HepG2 (cell line): Measurements from ENCODE around the gene RICTOR. TPM values are rescaled to one million over a fixed set of nuclear protein-coding genes. Genes with fewer than 3 reads are reported as not detected.

ENCODE experiments used
- ATAC-seq: fragments of 200-7000 bp; cut with Tn5 transposase; 3 replicates; pipeline ENCODE4 v1.9.1; 2020; ENCODE audit warnings: mild to moderate bottlenecking, moderate library complexity
- BruUV-seq: library from RNA; stranded (reverse); fragments of 400-500 nt; replicated peaks from 2 replicates; lab custom pipeline; 2021; lab: Mats Ljungman, UMichigan
- CTCF ChIA-PET: fragments of 300-600 bp; formaldehyde crosslinking; extraction: SDS; loops from one replicate; lab custom pipeline; 2021; ENCODE audit warnings: low total read pairs, inconsistent platforms, low intra/inter-chr PET ratio; lab: Yijun Ruan, JAX
- POLR2A ChIA-PET: fragments of 350-600 bp; sonication (Branson Sonifier 250); formaldehyde crosslinking; loops from one replicate; lab custom pipeline; 2020; ENCODE audit warnings: antibody characterized with exemption, inconsistent platforms; lab: Yijun Ruan, JAX
- DNase-seq: peaks from one replicate; pipeline ENCODE4 v3.0.0-alpha.2; 2015; ENCODE audit warnings: low spot score
- FAIRE-seq: peaks from 3 replicates; lab custom pipeline; 2011; peaks lifted over from hg19 to GRCh38; lab: Jason Lieb, UNC
- H2AFZ ChIP-seq: one replicate; pipeline ENCODE4 v1.6.1; 2011; ENCODE audit warnings: low read length, inconsistent platforms
- H3K27ac ChIP-seq: fragments of 300-600 bp; 3 replicates; pipeline ENCODE4 v1.8.0; 2011; ENCODE audit warnings: mixed run types, mild to moderate bottlenecking, mixed read lengths, low read length, inconsistent platforms; ENCODE audit not compliant: insufficient read depth; ENCODE audit errors: extremely low read length
- H3K27me3 ChIP-seq, 2 experiments: fragments of 200-600 bp in 1 of 2; 2 replicates in 1 of 2; 3 replicates in 1 of 2; pipeline versions ENCODE4 v1.6.0 to v1.8.0; 2011; ENCODE audit warnings: low read length in 2 of 2, mild to moderate bottlenecking in 2 of 2, moderate library complexity in 2 of 2, inconsistent platforms in 1 of 2; ENCODE audit not compliant: insufficient read depth in 2 of 2, control insufficient read depth in 1 of 2
- H3K36me3 ChIP-seq, 2 experiments: fragments of 200-600 bp in 1 of 2; replicated peaks in 1 of 2; 2 replicates in 1 of 2; 3 replicates in 1 of 2; pipeline versions ENCODE4 v1.5.1 to v1.8.0; 2011; ENCODE audit warnings: low read length in 2 of 2, inconsistent platforms in 1 of 2; ENCODE audit not compliant: insufficient read depth in 2 of 2, control insufficient read depth in 1 of 2
- H3K4me1 ChIP-seq: 2 replicates; pipeline ENCODE4 v1.5.1; 2012; ENCODE audit warnings: low read length, inconsistent platforms; ENCODE audit not compliant: insufficient read depth
- H3K4me2 ChIP-seq: 2 replicates; pipeline ENCODE4 v1.6.0; 2011; ENCODE audit warnings: low read depth, low read length, inconsistent platforms
- H3K4me3 ChIP-seq, 3 experiments: fragments of 200-600 bp in 1 of 3; sonication (generic), shearing (Covaris generic) in 1 of 3; replicated peaks in 1 of 3; 2 replicates each; pipeline ENCODE4 v1.5.1; 2011 to 2016; ENCODE audit warnings: low read length in 3 of 3, inconsistent platforms in 2 of 3, low read depth in 2 of 3, mild to moderate bottlenecking in 2 of 3, control low read depth in 1 of 3, mixed read lengths in 1 of 3; ENCODE audit not compliant: insufficient read depth in 1 of 3
- H3K79me2 ChIP-seq: one replicate; pipeline ENCODE4 v1.6.1; 2011; ENCODE audit warnings: low read length, inconsistent platforms; ENCODE audit not compliant: insufficient read depth
- H3K9ac ChIP-seq: 2 replicates; pipeline ENCODE4 v1.6.0; 2011; ENCODE audit warnings: mild to moderate bottlenecking, low read depth, low read length, inconsistent platforms; ENCODE audit not compliant: insufficient read depth
- H3K9me3 ChIP-seq: 2 replicates; pipeline ENCODE4 v1.5.1; 2012; ENCODE audit warnings: mild to moderate bottlenecking, low read length
- H4K20me1 ChIP-seq: 2 replicates; pipeline ENCODE4 v1.6.0; 2011; ENCODE audit warnings: inconsistent platforms, mild to moderate bottlenecking, low read length, moderate library complexity; ENCODE audit not compliant: insufficient read depth
- CHD2 ChIP-seq: IDR thresholded peaks from 2 replicates; pipeline ENCODE4 v1.6.1; 2011; ENCODE audit warnings: low read depth, low read length, improper control_type of control experiment
- EP300 ChIP-seq, 3 experiments: sonication (generic) in 1 of 3; formaldehyde crosslinking in 1 of 3; IDR thresholded peaks; 2 replicates each; pipeline versions ENCODE4 v1.5.1 to v1.6.1; 2011 to 2020; ENCODE audit warnings: low read depth in 2 of 3, low read length in 2 of 3, borderline replicate concordance in 1 of 3, improper control_type of control experiment in 1 of 3, mild to moderate bottlenecking in 1 of 3, missing genetic modification reagents in 1 of 3, moderate library complexity in 1 of 3
- ERF ChIP-seq: IDR thresholded peaks from 2 replicates; pipeline ENCODE4 v1.6.1; 2018; ENCODE audit warnings: missing biosample characterization, missing genetic modification reagents
- FOSL2 ChIP-seq: sonication (generic); formaldehyde crosslinking; IDR thresholded peaks from 2 replicates; pipeline ENCODE4 v1.4.0; 2020; ENCODE audit warnings: missing genetic modification reagents
- HDAC2 ChIP-seq: sonication (generic); formaldehyde crosslinking; IDR thresholded peaks from 2 replicates; pipeline ENCODE4 v1.4.0; 2020; ENCODE audit warnings: missing genetic modification reagents
- MXI1 ChIP-seq: IDR thresholded peaks from 3 replicates; pipeline ENCODE4 v1.6.1; 2012; ENCODE audit warnings: low read depth, low read length, inconsistent platforms, borderline replicate concordance
- STAG1 ChIP-seq: sonication (generic); formaldehyde crosslinking; IDR thresholded peaks from 2 replicates; pipeline ENCODE4 v1.4.0; 2020; ENCODE audit warnings: missing genetic modification reagents
- YY1 ChIP-seq: IDR thresholded peaks from 2 replicates; pipeline ENCODE4 v1.6.1; 2011; ENCODE audit warnings: low read length, low read depth, moderate library complexity, mild to moderate bottlenecking; ENCODE audit not compliant: insufficient read depth, insufficient replicate concordance
- ZBTB8A ChIP-seq: sonication (generic); formaldehyde crosslinking; IDR thresholded peaks from 2 replicates; pipeline ENCODE4 v1.4.0; 2020; ENCODE audit warnings: mild to moderate bottlenecking, low read depth, missing genetic modification reagents, borderline replicate concordance
- ZNF572 ChIP-seq: sonication (generic); formaldehyde crosslinking; IDR thresholded peaks from 2 replicates; pipeline ENCODE4 v1.5.1; 2020; ENCODE audit warnings: mild to moderate bottlenecking, missing genetic modification reagents
- ZNF670 ChIP-seq: sonication (generic); formaldehyde crosslinking; IDR thresholded peaks from 2 replicates; pipeline ENCODE4 v1.8.0; 2022; ENCODE audit warnings: mild to moderate bottlenecking, missing genetic modification reagents, borderline replicate concordance
- in situ Hi-C: cut with HindIII; loops from 2 replicates; pipeline ENCODE4 v1.10.0; 2017; ENCODE audit warnings: low pct_unique_long_range_greater_than_20kb; ENCODE audit not compliant: extremely low pct_ligation_motif_present
- intact Hi-C: fragments of 100-400 bp; cut with micrococcal nuclease; formaldehyde crosslinking; loops from one replicate; pipeline ENCODE4 v1.10.0; 2022; ENCODE audit not compliant: unreplicated experiment
- polyA plus RNA-seq, 8 experiments: library from polyadenylated mRNA; depleted of rRNA in 3 of 8; stranded (reverse) in 7 of 8; unstranded in 1 of 8; fragments of >200 nt; fragmentation: Illumina TruSeq in 4 of 8; extraction: Trizol in 4 of 8; gene quantifications; 2 replicates each; pipeline versions ENCODE4 v1.2.1 to v1.2.3, GENCODE V29; 2011 to 2016; ENCODE audit warnings: low read depth in 4 of 8, missing spikeins in 1 of 8, mixed read lengths in 1 of 8; ENCODE audit not compliant: insufficient read depth in 1 of 8
- total RNA-seq, 5 experiments: library from RNA; depleted of rRNA; stranded (reverse); fragments of >200 nt; fragmentation: Illumina TruSeq; extraction: Trizol; gene quantifications; 2 replicates each; pipeline ENCODE4 v1.2.3, GENCODE V29; 2016; ENCODE audit warnings: low read depth in 1 of 5
- TF ChIP-seq, protein P1 (sequence below): sonication (generic); formaldehyde crosslinking; conservative IDR thresholded peaks from 2 replicates; pipeline ENCODE4 v1.4.0; 2020; ENCODE audit warnings: mild to moderate bottlenecking, missing genetic modification reagents, moderate library complexity
- TF ChIP-seq, protein P2 (sequence below): sonication (generic); formaldehyde crosslinking; IDR thresholded peaks from 2 replicates; pipeline ENCODE4 v1.8.0; 2022; ENCODE audit warnings: missing genetic modification reagents, mild to moderate bottlenecking, borderline replicate concordance

Gene RICTOR
- total and polyA plus RNA-seq, 2 of the 13 experiments (the other 11 are each of a cell fraction or from before 2014, with no cell fraction given): 10.7 to 15.4 TPM

DNA sequence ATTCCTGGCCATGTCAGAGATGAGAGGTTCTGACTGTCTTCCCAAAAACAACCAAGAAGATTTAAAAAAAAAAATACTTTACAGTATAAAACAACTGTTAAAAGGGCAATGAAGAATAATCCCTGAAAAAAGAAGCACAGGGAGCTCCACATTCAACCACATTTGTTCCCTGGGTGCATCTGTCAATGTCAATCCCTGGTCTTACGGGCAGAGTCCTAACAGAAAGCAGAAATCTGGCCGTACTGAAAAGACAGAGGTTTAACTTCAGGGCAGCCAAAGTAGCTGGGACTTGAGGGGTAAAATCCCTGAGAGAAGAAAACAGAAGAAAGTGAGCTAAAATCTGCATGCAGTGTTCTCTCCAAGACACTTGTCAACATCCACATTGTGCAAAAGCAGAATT lies 76.6 kb downstream of the RICTOR start (continued):
- TF ChIP-seq YY1: no peak

DNA sequence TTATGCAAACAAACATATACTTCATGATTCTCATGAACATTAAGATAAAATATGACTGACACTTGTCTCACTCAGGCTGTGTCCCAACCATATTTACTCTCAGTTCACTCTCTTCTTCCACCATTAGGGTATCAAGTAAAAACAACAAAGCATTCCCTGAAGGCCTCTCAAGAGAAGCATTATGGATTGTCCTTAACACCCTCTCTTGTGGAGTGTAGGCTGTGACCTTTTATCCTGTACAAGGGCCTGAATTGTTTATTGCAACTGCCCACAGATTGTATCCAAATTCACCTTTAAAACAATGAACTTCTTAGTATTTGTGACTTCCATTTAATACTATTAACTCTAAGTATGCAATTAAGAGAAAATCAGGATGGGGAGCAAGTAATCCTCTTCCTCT lies 78.1 kb downstream of the RICTOR start:
- no peaks in the 10 kb centered on the region for H3K4me1 ChIP-seq
- no peak overlapping the region for H3K9ac ChIP-seq
- no peak overlapping the region for H2AFZ ChIP-seq
- ChIA-PET POLR2A (no interaction called here), CTCF (no interaction called here)
- 0 out of 5 replicates have a peak, but pooled peaks cover 0 to 7% of the 10 kb centered on the region in 2 experiments for H3K36me3 ChIP-seq
- H3K4me3 ChIP-seq: no peak overlapping the region
- FAIRE-seq (no peak), ATAC-seq (no peak), DNase-seq (no peak)
- peaks cover 9% of the 10 kb centered on the region; the same call in 1 of the 2 replicates for H3K9me3 ChIP-seq
- intact Hi-C loops: loop anchor here (10.0 kb wide), 1 partner anchor 289 kb away; no protein-coding TSS in a partner anchor
- H3K27ac ChIP-seq: no peak overlapping the region
- in situ Hi-C loops: no loop called here
- no peaks in the 10 kb centered on the region for H3K27me3 ChIP-seq
- no peaks in the 10 kb centered on the region for H4K20me1 ChIP-seq
- TF ChIP-seq STAG1 (CRISPR knock-in tag) (no peak), ZNF670 (CRISPR knock-in tag) (no peak), ERF (no peak), ZBTB8A (CRISPR knock-in tag) (no peak), FOSL2 (CRISPR knock-in tag) (no peak), EP300 (IDR thresholded peaks at IDR 0.05; ENCODE audit: low read depth in 2 of 2, low read length in 2 of 2) (no peak), EP300 (CRISPR knock-in tag; IDR thresholded peaks at IDR 0.05; ENCODE audit: borderline replicate concordance) (no peak), HDAC2 (no peak), CHD2 (no peak), ZNF572 (CRISPR knock-in tag) (no peak), MXI1 (no peak)
- TF ChIP-seq, protein P1, sequence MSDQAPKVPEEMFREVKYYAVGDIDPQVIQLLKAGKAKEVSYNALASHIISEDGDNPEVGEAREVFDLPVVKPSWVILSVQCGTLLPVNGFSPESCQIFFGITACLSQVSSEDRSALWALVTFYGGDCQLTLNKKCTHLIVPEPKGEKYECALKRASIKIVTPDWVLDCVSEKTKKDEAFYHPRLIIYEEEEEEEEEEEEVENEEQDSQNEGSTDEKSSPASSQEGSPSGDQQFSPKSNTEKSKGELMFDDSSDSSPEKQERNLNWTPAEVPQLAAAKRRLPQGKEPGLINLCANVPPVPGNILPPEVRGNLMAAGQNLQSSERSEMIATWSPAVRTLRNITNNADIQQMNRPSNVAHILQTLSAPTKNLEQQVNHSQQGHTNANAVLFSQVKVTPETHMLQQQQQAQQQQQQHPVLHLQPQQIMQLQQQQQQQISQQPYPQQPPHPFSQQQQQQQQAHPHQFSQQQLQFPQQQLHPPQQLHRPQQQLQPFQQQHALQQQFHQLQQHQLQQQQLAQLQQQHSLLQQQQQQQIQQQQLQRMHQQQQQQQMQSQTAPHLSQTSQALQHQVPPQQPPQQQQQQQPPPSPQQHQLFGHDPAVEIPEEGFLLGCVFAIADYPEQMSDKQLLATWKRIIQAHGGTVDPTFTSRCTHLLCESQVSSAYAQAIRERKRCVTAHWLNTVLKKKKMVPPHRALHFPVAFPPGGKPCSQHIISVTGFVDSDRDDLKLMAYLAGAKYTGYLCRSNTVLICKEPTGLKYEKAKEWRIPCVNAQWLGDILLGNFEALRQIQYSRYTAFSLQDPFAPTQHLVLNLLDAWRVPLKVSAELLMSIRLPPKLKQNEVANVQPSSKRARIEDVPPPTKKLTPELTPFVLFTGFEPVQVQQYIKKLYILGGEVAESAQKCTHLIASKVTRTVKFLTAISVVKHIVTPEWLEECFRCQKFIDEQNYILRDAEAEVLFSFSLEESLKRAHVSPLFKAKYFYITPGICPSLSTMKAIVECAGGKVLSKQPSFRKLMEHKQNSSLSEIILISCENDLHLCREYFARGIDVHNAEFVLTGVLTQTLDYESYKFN (CRISPR knock-in tag): no peak
- TF ChIP-seq, protein P2, sequence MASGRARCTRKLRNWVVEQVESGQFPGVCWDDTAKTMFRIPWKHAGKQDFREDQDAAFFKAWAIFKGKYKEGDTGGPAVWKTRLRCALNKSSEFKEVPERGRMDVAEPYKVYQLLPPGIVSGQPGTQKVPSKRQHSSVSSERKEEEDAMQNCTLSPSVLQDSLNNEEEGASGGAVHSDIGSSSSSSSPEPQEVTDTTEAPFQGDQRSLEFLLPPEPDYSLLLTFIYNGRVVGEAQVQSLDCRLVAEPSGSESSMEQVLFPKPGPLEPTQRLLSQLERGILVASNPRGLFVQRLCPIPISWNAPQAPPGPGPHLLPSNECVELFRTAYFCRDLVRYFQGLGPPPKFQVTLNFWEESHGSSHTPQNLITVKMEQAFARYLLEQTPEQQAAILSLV: no peak
- no peaks in the 10 kb centered on the region for H3K79me2 ChIP-seq
- BruUV-seq: no TSS peak
- H3K4me2 ChIP-seq: no peak overlapping the region
